22Rv1 (cell line): Measurements from ENCODE around the gene ABCA2.

Source experiments
- H3K27ac ChIP-seq: fragments of 450-650 bp; 2 replicates; pipeline ENCODE4 v1.5.1; 2017
- ZFX ChIP-seq: fragments of 450-650 bp; IDR thresholded peaks from 2 replicates; pipeline ENCODE4 v1.6.1; 2017; ENCODE audit warnings: antibody characterized with exemption, borderline replicate concordance
- TF ChIP-seq, protein P1 (sequence below): fragments of 450-650 bp; IDR thresholded peaks from 2 replicates; pipeline ENCODE4 v1.5.1; 2017; ENCODE audit warnings: mild to moderate bottlenecking

ABCA2 gene

DNA sequence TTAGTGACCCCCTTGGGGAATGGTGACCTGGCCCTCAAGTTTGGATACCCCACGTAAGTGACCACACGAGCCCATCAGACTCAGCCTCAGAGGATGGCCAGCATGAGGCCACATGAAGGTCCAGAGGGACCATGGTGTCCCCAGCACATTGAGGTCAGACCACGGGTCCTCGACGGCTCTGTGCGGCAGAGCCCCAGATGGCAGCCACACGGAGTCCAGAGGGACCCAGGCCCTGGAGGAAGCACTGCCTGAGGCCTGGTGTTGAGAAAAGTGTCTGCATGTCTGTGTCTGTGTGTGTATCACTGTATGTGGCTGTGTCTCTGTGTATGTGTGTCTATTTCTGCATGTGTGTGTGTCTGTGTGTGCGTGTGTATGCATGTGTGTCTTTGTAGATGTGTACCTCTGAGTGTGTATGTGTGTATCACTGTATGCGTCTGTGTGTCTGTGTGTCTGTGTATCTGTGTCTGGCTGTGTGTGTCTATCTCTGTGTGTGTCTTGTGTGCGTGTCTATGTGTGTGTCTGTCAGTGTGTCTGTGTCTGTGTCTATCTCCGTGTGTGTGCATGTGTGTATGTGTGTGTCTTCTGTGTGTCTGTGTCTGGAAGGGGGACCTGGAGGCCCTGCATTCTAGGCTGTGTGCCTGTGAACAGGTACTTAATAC lies 44.3 kb downstream of the ABCA2 start:
- TF ChIP-seq, protein P1, sequence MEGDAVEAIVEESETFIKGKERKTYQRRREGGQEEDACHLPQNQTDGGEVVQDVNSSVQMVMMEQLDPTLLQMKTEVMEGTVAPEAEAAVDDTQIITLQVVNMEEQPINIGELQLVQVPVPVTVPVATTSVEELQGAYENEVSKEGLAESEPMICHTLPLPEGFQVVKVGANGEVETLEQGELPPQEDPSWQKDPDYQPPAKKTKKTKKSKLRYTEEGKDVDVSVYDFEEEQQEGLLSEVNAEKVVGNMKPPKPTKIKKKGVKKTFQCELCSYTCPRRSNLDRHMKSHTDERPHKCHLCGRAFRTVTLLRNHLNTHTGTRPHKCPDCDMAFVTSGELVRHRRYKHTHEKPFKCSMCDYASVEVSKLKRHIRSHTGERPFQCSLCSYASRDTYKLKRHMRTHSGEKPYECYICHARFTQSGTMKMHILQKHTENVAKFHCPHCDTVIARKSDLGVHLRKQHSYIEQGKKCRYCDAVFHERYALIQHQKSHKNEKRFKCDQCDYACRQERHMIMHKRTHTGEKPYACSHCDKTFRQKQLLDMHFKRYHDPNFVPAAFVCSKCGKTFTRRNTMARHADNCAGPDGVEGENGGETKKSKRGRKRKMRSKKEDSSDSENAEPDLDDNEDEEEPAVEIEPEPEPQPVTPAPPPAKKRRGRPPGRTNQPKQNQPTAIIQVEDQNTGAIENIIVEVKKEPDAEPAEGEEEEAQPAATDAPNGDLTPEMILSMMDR, result no peak
- TF ChIP-seq ZFX, result no peak
- H3K27ac ChIP-seq, result no peak overlapping the region

DNA sequence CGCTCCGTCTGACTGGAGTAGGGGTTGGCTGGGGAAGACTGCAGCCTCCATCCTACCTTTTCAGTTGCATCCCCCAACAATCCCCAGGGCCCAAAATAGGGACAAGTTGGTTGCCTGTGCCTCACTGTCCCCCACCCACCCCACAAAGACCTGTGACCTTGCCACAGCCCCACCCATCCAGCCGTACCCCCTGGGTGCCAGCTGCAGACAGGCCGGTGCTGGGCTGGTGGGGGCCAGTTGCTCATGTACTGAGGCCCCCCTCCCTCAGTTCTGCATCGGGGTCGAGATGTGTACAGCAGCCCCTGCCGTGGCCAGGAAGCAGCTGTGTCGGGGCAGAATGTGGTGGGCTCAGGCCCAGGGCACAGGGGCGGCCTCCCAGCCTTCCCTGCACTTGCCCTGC lies 44.9 kb downstream of the ABCA2 start:
- no peak overlapping the region for H3K27ac ChIP-seq
- TF ChIP-seq, protein P1, result no peak
- no peak for TF ChIP-seq ZFX

DNA sequence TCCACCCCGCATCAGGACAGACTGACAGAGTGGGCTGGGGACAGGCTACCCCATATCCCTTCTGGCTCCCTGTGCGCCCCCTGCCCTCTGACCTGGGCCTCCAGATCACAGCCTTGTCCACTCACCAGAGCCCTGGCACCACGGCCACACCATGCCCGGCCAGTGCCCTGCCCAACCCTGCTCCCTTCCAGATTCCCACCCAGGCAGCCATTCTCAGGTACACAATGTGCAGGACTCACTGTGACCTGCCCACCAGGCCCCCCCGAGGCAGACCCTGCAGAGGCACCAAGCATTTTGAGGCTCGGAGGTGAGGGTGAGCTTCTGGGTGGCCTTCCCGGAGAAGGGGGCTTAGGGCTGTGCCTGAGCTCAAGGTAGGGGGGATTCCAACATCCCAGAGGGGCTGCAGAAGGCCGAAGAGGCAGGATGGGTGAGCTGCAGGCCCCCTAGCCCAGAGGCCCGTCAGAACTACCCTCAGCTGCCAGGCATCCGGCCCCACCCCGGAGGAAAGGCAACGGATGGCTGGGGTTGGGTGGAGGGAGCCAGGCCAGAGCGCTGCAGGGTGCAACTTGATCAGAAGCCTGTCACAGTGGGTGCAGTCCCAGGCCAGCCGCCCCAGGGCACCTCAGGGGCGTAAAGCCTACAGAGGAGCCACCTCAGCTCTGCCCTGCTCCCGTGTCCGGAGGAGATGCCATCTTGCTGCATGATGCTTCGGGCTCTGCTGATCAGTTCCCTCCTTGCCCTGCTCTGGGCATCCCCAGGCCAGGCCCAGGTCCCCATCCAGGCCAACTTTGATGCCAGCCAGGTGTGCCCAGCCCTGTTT lies 45.6 kb downstream of the ABCA2 start, which contains the start of gene LCNL1:
Gene LCNL1 (plus strand): TSS at position 762 of the 820 bp plus-strand sequence. CDS start 594 bp downstream, outside the sequence.
- H3K27ac ChIP-seq, result no peak within 1 kb of the TSS
- TF ChIP-seq, protein P1, result no peak
- no peak for TF ChIP-seq ZFX

DNA sequence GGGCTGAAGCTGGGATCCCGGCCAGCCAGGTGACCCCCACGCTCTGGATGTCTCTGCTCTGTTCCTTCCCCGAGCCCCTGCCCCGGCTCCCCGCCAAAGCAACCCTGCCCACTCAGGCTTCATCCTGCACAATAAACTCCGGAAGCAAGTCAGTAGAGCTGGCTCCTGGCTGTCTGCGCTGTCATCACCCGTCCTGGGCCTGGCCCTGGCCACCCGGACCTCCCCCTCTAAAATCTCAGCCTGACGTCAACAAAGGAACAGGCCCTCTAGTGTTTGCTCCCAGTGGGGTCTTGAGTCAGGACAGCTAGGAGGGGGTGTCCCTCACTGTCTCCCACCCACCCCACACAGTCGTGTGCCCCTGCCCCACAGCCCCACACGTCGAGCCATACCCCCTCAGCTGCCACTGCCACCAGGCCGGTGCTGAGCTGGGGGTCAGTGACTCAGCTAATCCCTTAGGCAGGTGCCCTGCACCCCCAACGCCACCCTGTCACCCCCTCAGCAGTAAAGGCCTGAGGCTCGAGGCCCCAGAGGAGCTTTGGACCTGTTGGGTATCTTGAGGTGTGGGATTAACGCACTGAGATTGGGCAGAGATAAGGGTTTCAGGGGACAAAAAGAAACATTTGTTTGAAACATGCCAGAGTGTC lies 46.3 kb downstream of the ABCA2 start:
- TF ChIP-seq, protein P1, result no peak
- no peak for TF ChIP-seq ZFX
- H3K27ac ChIP-seq, result no peak overlapping the region

DNA sequence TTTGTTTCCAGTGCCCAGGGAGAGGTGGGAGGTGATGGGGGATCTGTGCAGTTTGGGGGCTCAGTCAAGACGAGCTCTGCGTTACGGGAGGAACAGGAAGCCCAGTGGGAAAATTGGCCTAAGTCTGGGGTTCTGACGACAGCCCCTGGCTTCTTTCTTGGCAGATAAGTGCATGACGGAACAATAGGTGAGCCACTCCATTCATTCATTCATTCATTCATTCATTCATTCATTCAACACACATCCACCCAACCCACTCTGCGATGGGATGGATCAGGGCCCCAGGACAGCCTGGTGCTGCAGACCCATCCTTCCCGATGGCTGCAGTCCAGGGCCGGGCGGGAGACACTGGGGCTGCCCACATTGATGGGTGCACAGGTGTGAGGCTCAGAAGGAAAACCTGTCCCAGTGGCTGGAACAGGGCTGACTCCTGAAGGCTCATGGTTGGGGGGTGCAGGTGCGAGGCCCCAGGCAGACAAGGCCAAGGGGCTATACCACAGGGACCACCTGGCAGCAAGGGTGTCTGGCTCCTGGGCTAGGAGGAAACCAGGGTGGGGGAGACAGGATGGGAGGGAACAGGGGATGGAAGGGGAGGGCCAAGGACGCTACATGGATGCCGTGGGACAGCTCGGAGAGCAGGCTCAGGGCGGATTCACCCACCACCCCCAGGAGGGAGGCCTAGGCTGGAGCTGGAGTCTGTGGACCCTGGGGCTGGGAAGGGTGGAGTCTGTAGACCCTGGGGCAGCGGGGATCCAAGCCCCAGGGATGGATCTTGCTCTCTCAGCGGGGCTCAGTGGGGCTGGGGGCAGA lies 47.2 kb downstream of the ABCA2 start:
- no peak for TF ChIP-seq ZFX
- TF ChIP-seq, protein P1, result no peak
- H3K27ac ChIP-seq, result no peak overlapping the region

DNA sequence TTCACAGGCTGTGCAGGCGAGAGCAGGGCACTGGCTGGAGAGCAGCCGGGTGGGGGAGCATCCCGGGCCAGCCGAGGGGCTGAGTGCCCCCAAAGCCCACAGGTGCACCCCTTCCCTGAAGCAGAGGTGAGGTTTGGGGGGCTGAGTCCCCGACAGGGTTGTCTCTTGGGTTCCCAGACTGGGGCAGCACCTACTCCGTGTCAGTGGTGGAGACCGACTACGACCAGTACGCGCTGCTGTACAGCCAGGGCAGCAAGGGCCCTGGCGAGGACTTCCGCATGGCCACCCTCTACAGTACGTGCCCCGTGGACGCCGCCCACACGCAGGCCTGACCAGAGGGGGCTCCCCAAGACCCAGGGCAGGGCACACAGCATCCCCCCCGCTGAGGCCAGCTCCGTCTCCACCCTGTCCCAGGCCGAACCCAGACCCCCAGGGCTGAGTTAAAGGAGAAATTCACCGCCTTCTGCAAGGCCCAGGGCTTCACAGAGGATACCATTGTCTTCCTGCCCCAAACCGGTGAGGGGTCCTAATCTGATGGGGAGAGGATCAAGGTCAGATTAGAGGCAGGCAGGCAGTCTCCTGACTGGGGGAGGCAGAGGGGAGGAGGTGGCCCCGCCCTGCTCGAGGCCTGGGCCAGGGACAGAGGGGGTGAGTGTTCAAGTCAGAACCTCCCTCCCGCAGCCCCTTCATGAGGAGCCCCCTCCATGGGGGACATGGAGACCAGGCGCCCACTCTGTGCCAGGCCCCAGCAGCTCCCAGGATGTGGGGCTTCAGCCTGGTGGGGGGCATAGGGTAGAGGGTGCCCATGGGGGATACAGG lies 48.1 kb downstream of the ABCA2 start:
- no peak overlapping the region for H3K27ac ChIP-seq
- TF ChIP-seq, protein P1, result no peak
- no peak for TF ChIP-seq ZFX
